Transverse colon (tissue), 4 donors: ENCODE data around the gene LBR.

ENCODE experiments used
- POLR2A ChIP-seq: fragments of 450-650 bp; IDR thresholded peaks from one replicate; pipeline ENCODE4 v1.6.1; 2016; ENCODE audit warnings: antibody characterized with exemption, mild to moderate bottlenecking, moderate library complexity
- POLR2AphosphoS5 ChIP-seq, 3 donors: sonication (generic); formaldehyde crosslinking; IDR thresholded peaks; one replicate each; pipeline ENCODE4 v1.6.1; 2016; ENCODE audit warnings: antibody characterized with exemption in 3 of 3
- TF ChIP-seq, protein P1 (sequence below), 5 experiments: fragments of 200-600 bp in 3 of 5; fragments of 450-650 bp in 2 of 5; sonication (generic) in 3 of 5; IDR thresholded peaks; 1 replicate in 2 of 5; 2 replicates in 3 of 5; pipeline ENCODE4 v1.5.1; 2016 to 2017; ENCODE audit warnings: antibody characterized with exemption in 5 of 5, inconsistent platforms in 3 of 5, mild to moderate bottlenecking in 2 of 5, moderate library complexity in 1 of 5

DNA sequence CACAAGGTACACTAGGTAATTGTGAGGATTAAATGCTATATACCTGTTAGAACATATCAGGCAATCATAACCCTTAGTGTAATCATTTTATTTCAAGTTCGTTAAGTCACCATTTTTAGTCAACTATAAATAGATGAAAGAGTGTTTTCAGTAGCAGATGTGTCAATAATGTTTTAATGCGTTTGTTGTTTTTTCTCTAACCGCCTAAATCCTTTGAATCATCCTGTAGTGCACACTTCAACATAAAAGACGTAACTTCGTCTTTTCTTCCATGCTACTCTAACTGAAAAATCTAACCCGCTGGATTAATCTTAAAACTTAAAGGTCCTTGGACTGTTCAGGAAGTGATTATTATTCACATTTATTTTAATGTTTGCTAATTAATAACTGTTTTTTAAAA is 7.2 kb upstream of the LBR start:
- TF ChIP-seq, protein P1, sequence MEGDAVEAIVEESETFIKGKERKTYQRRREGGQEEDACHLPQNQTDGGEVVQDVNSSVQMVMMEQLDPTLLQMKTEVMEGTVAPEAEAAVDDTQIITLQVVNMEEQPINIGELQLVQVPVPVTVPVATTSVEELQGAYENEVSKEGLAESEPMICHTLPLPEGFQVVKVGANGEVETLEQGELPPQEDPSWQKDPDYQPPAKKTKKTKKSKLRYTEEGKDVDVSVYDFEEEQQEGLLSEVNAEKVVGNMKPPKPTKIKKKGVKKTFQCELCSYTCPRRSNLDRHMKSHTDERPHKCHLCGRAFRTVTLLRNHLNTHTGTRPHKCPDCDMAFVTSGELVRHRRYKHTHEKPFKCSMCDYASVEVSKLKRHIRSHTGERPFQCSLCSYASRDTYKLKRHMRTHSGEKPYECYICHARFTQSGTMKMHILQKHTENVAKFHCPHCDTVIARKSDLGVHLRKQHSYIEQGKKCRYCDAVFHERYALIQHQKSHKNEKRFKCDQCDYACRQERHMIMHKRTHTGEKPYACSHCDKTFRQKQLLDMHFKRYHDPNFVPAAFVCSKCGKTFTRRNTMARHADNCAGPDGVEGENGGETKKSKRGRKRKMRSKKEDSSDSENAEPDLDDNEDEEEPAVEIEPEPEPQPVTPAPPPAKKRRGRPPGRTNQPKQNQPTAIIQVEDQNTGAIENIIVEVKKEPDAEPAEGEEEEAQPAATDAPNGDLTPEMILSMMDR (IDR thresholded peaks at IDR 0.05) = no peak
- TF ChIP-seq POLR2A (no peak), POLR2AphosphoS5 (IDR thresholded peaks at IDR 0.05) (no peak)
